Mucosa of stomach (tissue), 1 donor: Measurements from ENCODE around the gene KRTAP2-3.

ENCODE experiments used
- H3K27me3 ChIP-seq: one replicate; pipeline ENCODE4 v1.7.0; 2013; ENCODE audit warnings: mild to moderate bottlenecking, low read length; ENCODE audit not compliant: control insufficient read depth, insufficient read depth
- H3K36me3 ChIP-seq: one replicate; pipeline ENCODE4 v1.7.0; 2013; ENCODE audit warnings: low read length; ENCODE audit not compliant: control insufficient read depth, insufficient read depth
- H3K4me1 ChIP-seq: one replicate; pipeline ENCODE4 v1.7.0; 2013; ENCODE audit warnings: mild to moderate bottlenecking, low read length; ENCODE audit not compliant: control insufficient read depth, insufficient read depth
- H3K4me3 ChIP-seq: one replicate; pipeline ENCODE4 v1.7.0; 2013; ENCODE audit warnings: low read length
- H3K9ac ChIP-seq: one replicate; pipeline ENCODE4 v1.7.0; 2013; ENCODE audit warnings: mild to moderate bottlenecking, low read length, moderate library complexity
- H3K9me3 ChIP-seq: one replicate; pipeline ENCODE4 v1.7.0; 2013; ENCODE audit warnings: mild to moderate bottlenecking, low read length, moderate library complexity; ENCODE audit not compliant: control insufficient read depth
- donor health status: Pancreatic carcinoma.

The KRTAP2-3 gene

DNA sequence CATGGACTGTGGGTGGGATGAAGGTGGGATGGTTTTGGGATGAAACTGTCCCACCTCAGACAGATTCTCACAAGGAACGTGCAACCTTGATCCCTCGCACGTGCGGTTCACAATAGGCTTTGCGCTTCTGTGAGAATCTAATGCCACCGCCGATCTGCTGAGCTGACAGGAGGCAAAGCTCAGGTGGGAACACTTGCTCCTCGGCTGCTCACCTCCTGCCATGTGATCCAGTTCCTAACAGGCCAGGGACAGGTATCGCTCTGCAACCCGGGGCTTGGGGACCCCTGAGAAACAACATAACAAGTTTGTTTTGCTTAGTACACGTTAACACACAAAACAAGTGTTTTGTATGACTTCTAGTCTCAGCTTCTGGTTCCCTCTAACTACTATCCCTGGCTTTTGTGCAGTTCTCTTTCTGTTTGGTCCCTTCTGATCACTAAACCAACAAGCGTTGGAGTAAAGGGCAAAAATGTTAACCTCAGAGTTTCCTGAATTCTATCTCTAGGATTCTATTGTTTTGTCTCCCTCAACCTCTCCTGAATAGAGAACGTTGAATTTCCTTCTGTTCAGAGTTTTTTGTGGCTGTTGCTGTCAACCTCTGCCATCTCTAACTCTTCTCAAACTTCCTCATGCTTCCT is 43.2 kb downstream of the KRTAP2-3 start:
- H3K27me3 ChIP-seq, result no peaks in the 10 kb centered on the region
- no peaks in the 10 kb centered on the region for H3K9me3 ChIP-seq
- H3K4me3 ChIP-seq, result no peak overlapping the region
- no peaks in the 10 kb centered on the region for H3K4me1 ChIP-seq
- no peak overlapping the region for H3K9ac ChIP-seq
- H3K36me3 ChIP-seq, result no peaks in the 10 kb centered on the region

DNA sequence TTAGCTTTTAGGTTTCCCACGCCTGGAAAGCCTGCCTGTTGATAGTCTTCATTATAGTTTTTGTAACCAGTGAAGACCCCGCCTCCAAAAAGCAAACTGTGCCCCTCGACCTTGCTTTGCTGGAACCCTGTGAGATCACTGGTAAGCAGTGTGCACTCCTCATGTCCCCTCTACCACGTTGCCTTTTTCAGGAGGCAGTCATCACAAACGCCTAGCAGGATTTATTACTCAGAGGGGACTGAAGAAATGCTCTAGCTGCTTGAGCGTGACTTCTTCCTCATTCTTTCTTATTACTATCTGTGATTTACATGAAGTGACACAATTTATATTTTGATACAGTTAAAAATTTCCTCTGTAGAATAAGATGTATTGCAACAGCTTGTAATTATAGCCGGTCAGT is 44.5 kb downstream of the KRTAP2-3 start:
- no peaks in the 10 kb centered on the region for H3K36me3 ChIP-seq
- H3K9ac ChIP-seq, result no peak overlapping the region
- H3K4me1 ChIP-seq, result no peaks in the 10 kb centered on the region
- H3K4me3 ChIP-seq, result no peak overlapping the region
- H3K27me3 ChIP-seq, result no peaks in the 10 kb centered on the region
- H3K9me3 ChIP-seq, result no peaks in the 10 kb centered on the region

DNA sequence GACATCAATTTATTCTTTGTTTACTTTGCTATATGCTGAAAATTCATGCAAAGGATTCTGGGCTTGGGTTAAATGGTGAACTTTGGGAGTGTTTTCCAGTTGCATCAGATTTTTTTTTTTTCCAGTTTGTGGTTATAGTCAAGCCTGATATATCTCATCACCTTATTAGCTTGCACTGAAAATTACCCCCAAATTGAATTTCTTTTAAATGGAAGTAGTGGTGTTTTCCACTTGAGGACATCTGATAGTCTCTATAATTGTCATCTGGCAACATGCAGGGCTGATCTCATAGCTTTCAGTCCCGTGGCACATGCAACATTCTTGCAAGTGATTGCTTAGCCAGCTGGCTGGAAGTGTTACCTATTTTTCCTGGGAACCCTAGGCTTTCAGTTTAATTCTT is 46.3 kb downstream of the KRTAP2-3 start:
- Histone ChIP-seq H3K9me3 (no peaks in the 10 kb centered on the region), H3K27me3 (no peaks in the 10 kb centered on the region), H3K4me1 (no peaks in the 10 kb centered on the region), H3K9ac (no peak overlapping the region), H3K4me3 (no peak overlapping the region), H3K36me3 (no peaks in the 10 kb centered on the region)

DNA sequence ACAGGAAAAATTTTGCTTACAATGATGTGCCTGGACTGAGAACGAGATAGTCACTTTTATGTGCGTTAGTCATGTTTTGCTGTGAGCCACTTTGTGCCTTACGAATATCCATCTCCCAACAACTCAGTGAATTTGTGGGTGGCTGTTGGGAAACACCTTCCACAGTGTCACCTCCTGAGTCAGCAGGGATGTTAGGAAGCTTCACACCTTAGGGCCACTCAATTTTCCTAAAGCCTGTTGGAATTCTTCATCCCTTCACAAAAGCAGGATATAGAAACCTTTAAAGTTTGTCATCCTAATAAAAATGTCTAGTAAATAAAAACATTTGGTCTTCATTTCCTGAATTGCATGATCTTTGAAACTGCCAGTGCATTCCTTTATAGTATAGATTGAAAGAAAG is 46.7 kb downstream of the KRTAP2-3 start:
- no peaks in the 10 kb centered on the region for H3K4me1 ChIP-seq

DNA sequence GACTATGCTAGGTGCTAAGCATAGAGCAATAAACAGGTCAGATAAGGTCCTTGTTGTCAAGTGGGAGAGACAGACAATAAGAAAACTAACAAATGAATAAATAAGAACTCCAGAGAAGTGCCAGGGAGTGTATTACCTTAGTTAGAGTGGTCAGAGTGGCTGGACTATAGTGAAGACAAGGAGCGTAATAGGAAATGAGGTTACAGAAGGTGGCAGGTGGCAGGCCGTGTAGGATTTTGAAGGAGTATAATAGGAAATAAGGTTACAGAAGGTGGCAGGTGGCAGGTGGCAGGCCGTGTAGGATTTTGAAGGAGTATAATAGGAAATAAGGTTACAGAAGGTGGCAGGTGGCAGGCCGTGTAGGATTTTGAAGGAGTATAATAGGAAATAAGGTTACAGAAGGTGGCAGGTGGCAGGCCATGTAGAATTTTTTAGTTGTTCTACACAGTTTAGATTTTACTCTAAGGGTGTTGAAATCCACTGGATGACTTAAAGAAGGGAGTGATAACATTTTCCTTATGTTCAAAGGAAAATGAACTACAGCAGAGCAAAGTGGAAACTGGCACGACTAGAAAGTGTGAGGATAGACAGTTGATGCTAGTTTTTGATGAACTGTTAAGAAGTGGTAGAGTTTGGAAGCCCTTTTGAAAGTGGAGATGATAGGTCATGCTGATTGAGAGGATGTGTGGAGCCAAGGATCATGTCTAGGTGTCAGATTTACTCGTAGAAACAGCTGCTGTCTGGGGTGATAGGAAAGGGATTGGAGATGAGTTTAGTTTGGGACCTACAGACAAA is 47.4 kb downstream of the KRTAP2-3 start:
- Histone ChIP-seq H3K27me3 (no peaks in the 10 kb centered on the region), H3K9me3 (no peaks in the 10 kb centered on the region), H3K4me1 (no peaks in the 10 kb centered on the region), H3K9ac (no peak overlapping the region), H3K36me3 (no peaks in the 10 kb centered on the region), H3K4me3 (no peak overlapping the region)

More for the DNA sequence above, 46.7 kb downstream of the KRTAP2-3 start:
- H3K4me3 ChIP-seq, result no peak overlapping the region
- no peaks in the 10 kb centered on the region for H3K27me3 ChIP-seq
- no peaks in the 10 kb centered on the region for H3K36me3 ChIP-seq
- no peaks in the 10 kb centered on the region for H3K9me3 ChIP-seq
- H3K9ac ChIP-seq, result no peak overlapping the region

DNA sequence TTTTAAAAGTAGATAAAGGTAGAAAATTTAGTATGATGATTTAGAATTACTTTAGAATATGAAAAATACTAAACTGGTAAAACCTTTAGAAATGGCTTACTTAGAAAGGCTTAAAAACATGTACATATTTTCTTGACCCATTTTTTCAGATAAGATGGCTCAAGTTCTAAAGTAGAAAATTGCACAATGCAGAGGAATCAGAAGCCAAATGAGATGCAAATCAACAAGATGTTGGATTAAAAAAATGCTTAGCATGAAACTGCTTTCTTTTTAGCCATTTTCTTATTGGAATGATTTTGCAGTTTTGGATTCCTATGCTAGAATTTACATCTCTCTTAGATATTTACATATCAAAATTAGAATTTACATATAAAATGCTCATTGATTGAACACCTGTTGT is 49.5 kb downstream of the KRTAP2-3 start:
- H3K9ac ChIP-seq, result no peak overlapping the region
- no peaks in the 10 kb centered on the region for H3K9me3 ChIP-seq
- H3K27me3 ChIP-seq, result no peaks in the 10 kb centered on the region
- H3K36me3 ChIP-seq, result no peaks in the 10 kb centered on the region
- H3K4me3 ChIP-seq, result no peak overlapping the region
- no peaks in the 10 kb centered on the region for H3K4me1 ChIP-seq

DNA sequence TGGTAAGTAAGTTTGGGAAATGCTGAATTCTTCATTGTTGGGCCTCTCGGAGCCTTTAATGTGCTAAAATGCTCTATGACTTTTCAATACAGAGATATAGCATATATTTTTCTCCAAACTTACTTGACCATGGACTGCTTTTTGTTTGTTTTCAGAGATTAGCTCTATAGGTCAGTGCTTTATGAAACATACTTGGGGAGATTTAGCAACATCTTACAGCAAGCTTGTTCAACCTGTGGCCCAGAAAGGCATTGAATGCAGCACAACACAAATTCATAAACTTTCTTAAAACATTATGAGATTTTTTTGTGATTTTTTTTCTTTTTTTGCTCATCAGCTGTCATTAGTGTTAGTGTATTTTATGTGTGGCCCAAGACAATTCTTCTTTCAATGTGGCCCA is 50.0 kb downstream of the KRTAP2-3 start:
- H3K27me3 ChIP-seq, result no peaks in the 10 kb centered on the region
- H3K4me3 ChIP-seq, result no peak overlapping the region
- no peaks in the 10 kb centered on the region for H3K4me1 ChIP-seq
- no peak overlapping the region for H3K9ac ChIP-seq
- no peaks in the 10 kb centered on the region for H3K36me3 ChIP-seq
- H3K9me3 ChIP-seq, result no peaks in the 10 kb centered on the region

DNA sequence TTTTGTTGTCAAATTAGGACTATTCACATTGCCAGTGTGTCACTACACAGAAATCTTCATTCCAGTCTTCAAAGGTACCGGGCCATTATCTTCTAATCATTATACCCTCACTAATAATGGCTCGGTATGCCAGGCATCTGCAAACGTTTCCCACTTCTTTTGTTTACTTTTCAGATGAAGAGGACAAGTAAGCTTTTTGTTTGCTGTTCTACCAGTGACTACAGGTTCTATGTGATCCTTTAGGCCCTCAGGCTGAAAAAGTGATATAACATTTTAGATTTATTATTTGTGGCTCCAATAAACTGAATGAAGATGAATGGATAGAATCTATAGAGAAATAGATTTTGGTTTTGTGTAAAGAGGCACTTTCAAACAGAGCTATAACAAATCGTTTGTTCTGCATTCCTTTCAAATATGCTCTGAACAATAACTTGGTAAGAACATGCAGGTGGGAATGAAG is 50.6 kb downstream of the KRTAP2-3 start:
- Histone ChIP-seq H3K4me1 (no peaks in the 10 kb centered on the region), H3K9me3 (no peaks in the 10 kb centered on the region), H3K9ac (no peak overlapping the region), H3K4me3 (no peak overlapping the region), H3K36me3 (no peaks in the 10 kb centered on the region), H3K27me3 (no peaks in the 10 kb centered on the region)
